Heart right ventricle (tissue), 16 donors: Measurements from ENCODE around the gene SLC8A1. TPM values are rescaled to one million over a fixed set of nuclear protein-coding genes. Genes with fewer than 3 reads are reported as not detected.

ENCODE experiments used
- ATAC-seq, 8 donors: fragments of 200-7000 bp; cut with Tn5 transposase; one replicate each; pipeline ENCODE4 v1.9.1; 2020; ENCODE audit warnings: mild to moderate bottlenecking in 8 of 8, moderate library complexity in 8 of 8, moderate number of reproducible peaks in 1 of 8
- DNase-seq, 2 donors: peaks; one replicate each; pipeline ENCODE4 v3.0.0-alpha.2; 2020
- H3K27ac ChIP-seq, 10 donors: fragments of 200-600 bp; sonication (generic) in 2 of 10; one replicate each; pipeline versions ENCODE4 v1.5.0 to v1.8.0; 2020 to 2022; ENCODE audit warnings: mild to moderate bottlenecking in 3 of 10
- H3K27me3 ChIP-seq, 7 donors: fragments of 200-600 bp; one replicate each; pipeline ENCODE4 v1.8.0; 2021 to 2022; ENCODE audit warnings: mild to moderate bottlenecking in 2 of 7
- H3K36me3 ChIP-seq, 9 donors: fragments of 200-600 bp; sonication (generic) in 1 of 9; one replicate each; pipeline versions ENCODE4 v1.5.0 to v1.8.0; 2020 to 2022; ENCODE audit warnings: mild to moderate bottlenecking in 2 of 9
- H3K4me1 ChIP-seq, 9 donors: fragments of 200-600 bp; sonication (generic) in 1 of 9; one replicate each; pipeline versions ENCODE4 v1.5.0 to v1.8.0; 2020 to 2022; ENCODE audit warnings: mild to moderate bottlenecking in 4 of 9
- H3K4me3 ChIP-seq, 10 donors: fragments of 200-600 bp; sonication (generic) in 2 of 10; one replicate each; pipeline versions ENCODE4 v1.5.0 to v1.8.0; 2020 to 2022; ENCODE audit warnings: mild to moderate bottlenecking in 7 of 10, moderate library complexity in 2 of 10
- H3K9me3 ChIP-seq, 11 donors: fragments of 200-600 bp in 10 of 11; sonication (generic) in 2 of 11; one replicate each; pipeline versions ENCODE4 v1.5.0 to v1.8.0; 2013 to 2022; ENCODE audit warnings: mild to moderate bottlenecking in 2 of 11, control low read depth in 1 of 11, moderate library complexity in 1 of 11
- CTCF ChIP-seq, 9 donors: fragments of 200-600 bp; sonication (generic) in 2 of 9; IDR thresholded peaks; one replicate each; pipeline versions ENCODE4 v1.5.0 to v1.8.0; 2021 to 2022; ENCODE audit warnings: antibody characterized with exemption in 9 of 9, mild to moderate bottlenecking in 5 of 9, moderate library complexity in 1 of 9
- WGBS, 2 donors: extraction: QIAGEN DNeasy Blood & Tissue Kit; methylation state at CpG; one replicate each; pipeline ENCODE4 v1.1.7; 2013; ENCODE audit warnings: inconsistent platforms in 1 of 2; 5-methylcytosine and 5-hydroxymethylcytosine counted together
- intact Hi-C, 10 donors: fragments of 100-400 bp; cut with DNase I; formaldehyde crosslinking; loops; one replicate each; pipeline versions ENCODE4 v1.11.1 to v1.14.2; 2022
- polyA plus RNA-seq, 2 donors: library from polyadenylated mRNA; stranded (reverse); fragments of 200-250 nt; gene quantifications; one replicate each; pipeline ENCODE4 v1.2.3, GENCODE V29; 2013
- total RNA-seq, 10 donors: library from RNA; stranded (reverse); fragmentation: NEBNext Ultra II Directional in 3 of 10; extraction: Animal tissue kit (Norgen Biotek cat#: 25700) in 3 of 10; gene quantifications; one replicate each; pipeline versions ENCODE4 v1.2.1 to v1.2.4, GENCODE V29; 2021 to 2023
- donor health status: Arrhythmogenic right ventricular cardiomyopathy.
- donor health status: ischemic (EF 13 %, LVEDD 7.1; RV severe dilation, severe dysfunction).
- donor health status: healthy with polysubstance abuse.
- donor health status: DM: no; HTN: yes; CAD: no.
- donor health status: DM: no; HTN: no; CAD: no.
- donor health status: ischemic (EF 25% LVEDD 6.9; RV normal size, moderate dysfunction).
- donor health status: ischemic (EF 25% LVEDD 5.7; RV mildly dilated, moderate dysfunction).
- donor health status: healthy.
- donor health status: DM: yes; HTN: yes; CAD: no.
- donor health status: Ischemic cardiomyopathy.
- donor health status: ischemic (EF 35%, LVEDD 5.7; RV mildly dilated, moderate dysfunction).
- donor health status: nonischemic (EF 11% LVEDD 7.7; RV severe dilation, severe dysfunction).
- donor health status: DM: yes; HTN: yes; CAD: no.
- donor health status: PGD.
- donor health status: ischemic (EF 29% LVEDD 5.4; RV normal size, mild dysfunction).
- donor health status: nonischemic (EF 23%, LVEDD 6.1; RV moderate dilation, normal function).

SLC8A1 gene
- total and polyA plus RNA-seq, 12 donors: 11.1 to 1,497 (median 1,067) TPM

DNA sequence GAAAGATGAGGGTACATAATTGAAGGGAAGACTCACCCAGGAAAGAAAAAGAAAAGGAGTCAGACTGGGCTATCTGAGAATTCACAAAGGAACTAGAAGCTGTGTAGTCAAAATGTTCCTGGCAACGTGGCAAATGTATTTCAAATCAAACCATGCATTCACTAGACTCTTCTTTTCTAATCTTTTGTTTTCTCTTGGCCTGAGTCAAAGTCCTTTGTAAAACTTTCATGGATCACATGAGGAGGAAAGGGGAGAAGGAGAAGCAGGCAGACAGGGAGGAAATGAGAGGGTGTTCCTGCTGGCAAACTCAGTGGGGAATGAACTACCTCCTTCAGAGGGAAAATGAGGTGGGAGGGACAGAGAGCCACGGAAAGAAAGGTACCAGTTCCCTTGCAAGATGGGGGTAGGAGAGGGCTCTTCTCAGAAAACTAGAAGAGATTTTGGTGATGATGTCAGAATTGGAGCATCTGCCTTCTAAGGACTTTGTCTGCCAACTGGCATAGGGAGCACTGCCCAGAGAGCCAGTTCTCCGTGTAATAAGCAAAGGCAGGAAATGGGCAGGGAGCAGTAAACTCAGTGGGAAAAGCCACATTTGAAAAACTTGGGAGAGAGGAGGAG, 51.4 kb downstream of the SLC8A1 start:
- Histone ChIP-seq H3K4me3 (no peak overlapping the region), H3K9me3 (no peaks in the 10 kb centered on the region), H3K4me1 (peaks cover 9 to 99% (median 66%) of the 10 kb centered on the region in 9 donors), H3K27ac (peak overlapping the region in 8 of 10 donors; percentile 5 to 74 (median 42)), H3K36me3 (no peaks in the 10 kb centered on the region), H3K27me3 (no peaks in the 10 kb centered on the region)
- DNase-seq (no peak), ATAC-seq (peak in 6 of 8 donors; percentile 10 to 45 (median 18))
- intact Hi-C loops: no loop called here
- 11 to 15% methylated on average over 3 of the region's 3 CpGs for WGBS, 2 donors
- TF ChIP-seq CTCF (IDR thresholded peaks at IDR 0.05): no peak

DNA sequence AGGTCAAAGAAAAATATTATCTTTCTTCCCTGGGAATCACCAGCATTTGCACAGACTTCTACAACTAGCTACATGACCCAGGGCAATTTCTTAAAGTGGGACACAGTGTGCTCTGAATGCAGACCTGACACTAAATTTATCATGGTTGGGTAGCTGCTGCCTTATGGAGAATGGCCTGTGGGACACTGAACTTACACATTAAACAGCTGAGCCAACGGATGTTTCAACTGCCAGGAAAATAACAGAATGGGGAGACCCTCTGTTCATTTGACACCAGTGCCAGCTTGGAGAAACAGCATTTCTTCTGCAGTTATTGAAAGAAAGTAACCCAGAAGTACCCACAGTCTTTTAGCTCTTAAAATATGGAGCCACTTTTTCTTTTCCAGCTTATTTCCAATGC, 54.1 kb downstream of the SLC8A1 start:
- H3K9me3 ChIP-seq: no peaks in the 10 kb centered on the region
- H3K4me1 ChIP-seq: peaks cover 9 to 98% (median 67%) of the 10 kb centered on the region in 9 donors
- TF ChIP-seq CTCF (IDR thresholded peaks at IDR 0.05): no peak
- no peak for ATAC-seq
- H3K27me3 ChIP-seq: no peaks in the 10 kb centered on the region
- 58 to 64% methylated on average over 1 of the region's 1 CpG for WGBS, 2 donors
- no peaks in the 10 kb centered on the region for H3K36me3 ChIP-seq
- intact Hi-C loops: no loop called here
- no peak for DNase-seq
- H3K4me3 ChIP-seq: no peak overlapping the region
- H3K27ac ChIP-seq: peak overlapping the region in 3 of 10 donors; percentile 10 to 38 (median 19)

- Histone ChIP-seq H3K27ac (peak overlapping the region in 1 of 10 donors; percentile 45), H3K36me3 (no peaks in the 10 kb centered on the region), H3K4me1 (peaks cover 9 to 98% (median 75%) of the 10 kb centered on the region in 9 donors), H3K4me3 (no peak overlapping the region), H3K9me3 (no peaks in the 10 kb centered on the region), H3K27me3 (no peaks in the 10 kb centered on the region)
- no peak for TF ChIP-seq CTCF (IDR thresholded peaks at IDR 0.05)
- intact Hi-C loops: no loop called here
- ATAC-seq: no peak
- 55 to 77% methylated on average over 2 of the region's 2 CpGs for WGBS, 2 donors
- no peak for DNase-seq
Measured at GRCh38 chr2:40396124-40396523, 55.8 kb downstream of the SLC8A1 start.

GRCh38 chr2:40395169-40396073, 56.5 kb downstream of the SLC8A1 start:
- intact Hi-C loops: no loop called here
- Histone ChIP-seq H3K27me3 (no peaks in the 10 kb centered on the region), H3K4me3 (no peak overlapping the region), H3K36me3 (no peaks in the 10 kb centered on the region), H3K4me1 (peaks cover 2 to 98% (median 72%) of the 10 kb centered on the region in 9 donors), H3K9me3 (no peaks in the 10 kb centered on the region), H3K27ac (peak overlapping the region in 3 of 10 donors; percentile 10 to 45 (median 16))
- WGBS, 2 donors: 32 to 42% methylated on average over 4 of the region's 4 CpGs
- no peak for DNase-seq
- ATAC-seq: no peak
- no peak for TF ChIP-seq CTCF (IDR thresholded peaks at IDR 0.05)
